Naive thymus-derived CD4-positive, alpha-beta T cell (primary cell): ENCODE measurements around the gene PGBD5. TPM values are rescaled to one million over a fixed set of nuclear protein-coding genes. Genes with fewer than 3 reads are reported as not detected.

Source experiments
- ATAC-seq: fragments of 150-1000 bp; cut with Tn5 transposase; 2 replicates; pipeline ENCODE4 v1.10.0; 2021; ENCODE audit warnings: mild to moderate bottlenecking, moderate library complexity
- CTCF ChIA-PET: fragments of 350-600 bp; sonication (Branson Sonifier 250); formaldehyde crosslinking; loops from one replicate; lab custom pipeline; 2021; ENCODE audit warnings: antibody characterized with exemption; lab: Charles Lee
- POLR2A ChIA-PET: fragments of 350-600 bp; sonication (Branson Sonifier 250); formaldehyde crosslinking; loops from one replicate; lab custom pipeline; 2021; ENCODE audit warnings: antibody characterized with exemption, inconsistent platforms; lab: Charles Lee
- DNase-seq, 9 donors: peaks; one replicate each; pipeline versions ENCODE4 v3.0.0 to v3.0.0-alpha.2; 2020 to 2022; ENCODE audit warnings: mixed read lengths in 1 of 9
- H3K27ac ChIP-seq: one replicate; pipeline ENCODE4 v1.7.0; 2013; ENCODE audit warnings: mild to moderate bottlenecking, low read depth, low read length, moderate library complexity
- H3K27me3 ChIP-seq, 2 donors: one replicate each; pipeline ENCODE4 v1.7.0; 2013; ENCODE audit warnings: low read length in 2 of 2, mild to moderate bottlenecking in 2 of 2, moderate library complexity in 2 of 2; ENCODE audit not compliant: control insufficient read depth in 2 of 2, insufficient read depth in 2 of 2
- H3K36me3 ChIP-seq, 3 experiments: 1 replicate in 2 of 3; 2 replicates in 1 of 3; pipeline ENCODE4 v1.7.0; 2013; ENCODE audit warnings: low read length in 3 of 3, mild to moderate bottlenecking in 3 of 3, moderate library complexity in 1 of 3; ENCODE audit not compliant: insufficient read depth in 3 of 3, control insufficient read depth in 2 of 3
- H3K4me1 ChIP-seq, 2 donors: one replicate each; pipeline ENCODE4 v1.7.0; 2013; ENCODE audit warnings: low read length in 2 of 2, mild to moderate bottlenecking in 2 of 2, moderate library complexity in 1 of 2; ENCODE audit not compliant: control insufficient read depth in 2 of 2, insufficient read depth in 2 of 2
- H3K4me3 ChIP-seq: 2 replicates; pipeline ENCODE4 v1.7.0; 2013; ENCODE audit warnings: mild to moderate bottlenecking, low read length
- H3K9me3 ChIP-seq, 3 experiments: 1 replicate in 2 of 3; 2 replicates in 1 of 3; pipeline ENCODE4 v1.7.0; 2013; ENCODE audit warnings: low read length in 3 of 3; ENCODE audit not compliant: control insufficient read depth in 2 of 3
- H3K27ac Mint-ChIP-seq, 9 donors: one replicate each; pipeline ENCODE4 v1.8.0; 2020 to 2022; ENCODE audit warnings: mixed read lengths in 9 of 9, mild to moderate bottlenecking in 8 of 9, moderate library complexity in 5 of 9, inconsistent platforms in 2 of 9
- H3K27me3 Mint-ChIP-seq, 5 donors: one replicate each; pipeline ENCODE4 v1.8.0; 2021 to 2022; ENCODE audit warnings: mixed read lengths in 5 of 5, mild to moderate bottlenecking in 1 of 5
- H3K36me3 Mint-ChIP-seq, 5 donors: one replicate each; pipeline ENCODE4 v1.8.0; 2020 to 2022; ENCODE audit warnings: mixed read lengths in 5 of 5, mild to moderate bottlenecking in 3 of 5, inconsistent platforms in 1 of 5
- H3K4me1 Mint-ChIP-seq, 7 donors: one replicate each; pipeline ENCODE4 v1.8.0; 2020 to 2022; ENCODE audit warnings: mixed read lengths in 7 of 7, mild to moderate bottlenecking in 3 of 7, inconsistent platforms in 1 of 7
- H3K4me3 Mint-ChIP-seq, 10 donors: one replicate each; pipeline ENCODE4 v1.8.0; 2020 to 2022; ENCODE audit warnings: mild to moderate bottlenecking in 10 of 10, mixed read lengths in 10 of 10, moderate library complexity in 6 of 10, inconsistent platforms in 2 of 10
- H3K9me3 Mint-ChIP-seq, 11 donors: one replicate each; pipeline ENCODE4 v1.8.0; 2020 to 2022; ENCODE audit warnings: mixed read lengths in 11 of 11, mild to moderate bottlenecking in 4 of 11, inconsistent platforms in 1 of 11, moderate library complexity in 1 of 11
- intact Hi-C, 2 donors: fragments of 100-400 bp; cut with micrococcal nuclease; formaldehyde crosslinking; loops; one replicate each; pipeline ENCODE4 v1.15.1; 2023
- polyA plus RNA-seq, 2 donors: library from polyadenylated mRNA; unstranded; fragments of 300-500 nt; fragmentation: Illumina TruSeq; gene quantifications; one replicate each; pipeline ENCODE4 v1.2.3, GENCODE V29; 2021
- total RNA-seq, 6 experiments: library from RNA in 5 of 6; stranded (reverse) in 5 of 6; gene quantifications; 1 replicate in 5 of 6; 2 replicates in 1 of 6; pipeline ENCODE4 v1.2.3 and lab custom pipeline; 2021 to 2026

Gene PGBD5
- total and polyA plus RNA-seq, 7 experiments from 2014 or later, result 0.36 TPM; not detected in 6

DNA sequence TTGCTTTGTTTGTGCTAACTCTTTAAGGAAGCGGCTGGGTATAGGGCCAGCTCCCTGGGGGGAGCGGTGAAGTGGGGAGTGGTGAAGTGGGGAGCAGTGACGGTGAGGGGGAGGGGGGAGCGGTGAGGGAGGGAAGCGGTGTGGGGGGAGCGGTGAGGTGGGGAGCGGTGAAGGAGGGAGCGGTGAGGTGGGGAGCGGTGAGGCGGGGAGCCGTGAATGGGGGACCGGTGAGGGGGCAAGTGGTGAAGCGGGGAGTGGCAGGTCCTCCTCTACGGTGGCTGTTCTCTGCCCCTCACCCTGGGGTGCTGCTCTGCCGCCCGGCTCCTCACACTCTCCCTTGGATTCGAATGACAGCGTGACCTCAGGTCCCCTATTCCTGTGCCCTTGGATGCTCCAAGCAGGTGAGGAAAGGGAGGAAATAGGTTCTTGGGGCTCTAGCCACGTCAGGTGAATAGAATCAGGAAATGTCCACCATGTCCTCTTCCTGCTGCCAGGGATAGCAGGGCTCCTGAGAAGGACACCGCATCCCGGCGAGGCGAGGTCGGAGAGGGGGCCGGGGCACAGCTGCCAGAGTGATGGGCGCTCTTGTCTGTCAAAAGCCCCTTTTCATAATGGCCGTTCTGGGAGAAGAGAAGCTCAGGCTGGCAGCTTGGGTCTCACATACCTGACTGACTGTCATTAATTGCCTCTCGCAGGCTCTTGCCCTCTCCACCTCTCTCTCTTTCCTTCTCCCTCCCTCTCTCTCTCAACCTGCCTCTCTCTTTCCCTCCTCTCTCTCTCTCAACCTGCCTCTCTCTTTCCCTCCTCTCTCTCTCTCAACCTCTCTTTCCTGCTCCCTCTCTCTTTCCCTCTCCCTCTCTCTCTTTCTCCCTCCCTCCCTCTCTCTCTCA is 134.2 kb downstream of the PGBD5 start:
- no peaks in the 10 kb centered on the region for H3K4me1 ChIP-seq
- no peak overlapping the region for H3K4me3 ChIP-seq
- no peaks in the 10 kb centered on the region for H3K27me3 ChIP-seq
- intact Hi-C loops, result no loop called here
- H3K27ac Mint-ChIP-seq, result peak overlapping the region in 1 of 9 donors; percentile 51
- H3K27ac ChIP-seq, result no peak overlapping the region
- ChIA-PET POLR2A (interaction anchor here (0.7 kb wide), 1 partner anchor 1450 kb away, joined by 3 read pairs; no protein-coding TSS in a partner anchor), CTCF (no interaction called here)
- peaks cover 0 to 16% (median 5%) of the 10 kb centered on the region in 7 donors for H3K4me1 Mint-ChIP-seq
- H3K9me3 Mint-ChIP-seq, result no peaks in the 10 kb centered on the region
- H3K36me3 Mint-ChIP-seq, result no peaks in the 10 kb centered on the region
- DNase-seq, result no peak
- no peaks in the 10 kb centered on the region for H3K36me3 ChIP-seq
- peak; percentile 53 for ATAC-seq
- H3K27me3 Mint-ChIP-seq, result peaks cover 11 to 33% (median 29%) of the 10 kb centered on the region in 5 donors
- H3K9me3 ChIP-seq, result no peaks in the 10 kb centered on the region
- peak overlapping the region in 3 of 10 donors; percentile 26 to 57 (median 39) for H3K4me3 Mint-ChIP-seq

DNA sequence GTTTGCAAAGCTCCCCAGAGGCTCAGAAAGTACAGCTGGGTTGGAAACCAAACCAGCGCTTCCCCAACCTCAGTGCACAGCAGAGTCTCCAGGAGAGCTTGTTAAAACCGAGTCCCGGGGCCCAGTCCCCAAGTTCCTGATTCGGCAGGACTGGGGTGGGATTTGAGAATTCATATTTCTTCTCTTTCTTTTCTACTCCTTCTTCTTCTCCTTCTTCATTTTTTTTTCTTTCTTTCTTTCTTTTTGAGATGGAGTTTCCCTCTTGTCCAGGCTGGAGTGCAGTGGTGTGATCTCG is 136.8 kb downstream of the PGBD5 start:
- H3K9me3 ChIP-seq, result no peaks in the 10 kb centered on the region
- ChIA-PET CTCF (no interaction called here), POLR2A (no interaction called here)
- intact Hi-C loops, result no loop called here
- H3K36me3 ChIP-seq, result no peaks in the 10 kb centered on the region
- no peak overlapping the region for H3K4me3 ChIP-seq
- H3K27ac ChIP-seq, result no peak overlapping the region
- Mint-ChIP-seq H3K9me3 (no peaks in the 10 kb centered on the region), H3K36me3 (no peaks in the 10 kb centered on the region), H3K27me3 (peaks cover 0 to 30% (median 23%) of the 10 kb centered on the region in 5 donors), H3K27ac (no peak overlapping the region), H3K4me1 (peaks cover 0 to 16% (median 5%) of the 10 kb centered on the region in 7 donors), H3K4me3 (no peak overlapping the region)
- H3K27me3 ChIP-seq, result no peaks in the 10 kb centered on the region
- ATAC-seq (no peak), DNase-seq (no peak)
- H3K4me1 ChIP-seq, result no peaks in the 10 kb centered on the region

DNA sequence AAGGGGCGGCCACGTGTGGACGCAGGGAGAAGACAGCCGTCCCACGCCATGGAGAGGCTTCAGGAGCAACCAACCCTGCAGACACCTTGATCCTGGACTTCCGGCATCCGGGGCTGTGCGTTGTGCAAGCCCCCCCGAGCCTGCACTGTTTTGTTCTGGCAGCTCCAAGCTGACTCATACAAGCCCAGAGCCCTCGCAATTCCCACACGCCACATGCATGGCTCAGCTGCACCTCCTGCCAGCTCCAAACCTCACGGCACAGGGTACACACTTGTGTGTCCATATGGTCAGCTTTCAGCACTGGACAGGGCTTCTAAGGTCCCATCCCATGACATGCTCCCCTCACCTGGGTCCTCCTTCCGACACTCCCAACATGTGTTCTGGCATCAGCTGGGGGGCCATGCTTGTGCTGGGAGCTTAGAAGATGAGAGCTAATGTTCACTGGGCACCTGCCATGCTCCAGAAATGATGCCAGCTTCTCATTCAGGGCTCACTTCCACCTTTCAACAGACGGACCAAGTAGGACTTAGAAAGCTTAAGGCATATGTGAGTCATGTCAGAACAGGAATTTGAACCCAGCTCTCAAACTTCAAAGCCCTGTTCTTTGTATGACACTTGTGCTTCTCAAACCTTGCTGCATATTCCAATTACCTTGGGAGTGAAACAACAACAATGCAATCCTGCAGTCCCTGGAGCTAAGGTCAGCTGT is 137.3 kb downstream of the PGBD5 start:
- no peak overlapping the region for H3K27ac Mint-ChIP-seq
- Histone ChIP-seq H3K36me3 (no peaks in the 10 kb centered on the region), H3K9me3 (no peaks in the 10 kb centered on the region), H3K4me3 (no peak overlapping the region), H3K27ac (no peak overlapping the region), H3K27me3 (no peaks in the 10 kb centered on the region), H3K4me1 (no peaks in the 10 kb centered on the region)
- H3K9me3 Mint-ChIP-seq, result no peaks in the 10 kb centered on the region
- ChIA-PET POLR2A (no interaction called here), CTCF (no interaction called here)
- no peaks in the 10 kb centered on the region for H3K36me3 Mint-ChIP-seq
- ATAC-seq (no peak), DNase-seq (no peak)
- H3K4me3 Mint-ChIP-seq, result no peak overlapping the region
- H3K27me3 Mint-ChIP-seq, result peaks cover 0 to 26% (median 20%) of the 10 kb centered on the region in 5 donors
- intact Hi-C loops, result no loop called here
- peaks cover 0 to 16% (median 5%) of the 10 kb centered on the region in 7 donors for H3K4me1 Mint-ChIP-seq

DNA sequence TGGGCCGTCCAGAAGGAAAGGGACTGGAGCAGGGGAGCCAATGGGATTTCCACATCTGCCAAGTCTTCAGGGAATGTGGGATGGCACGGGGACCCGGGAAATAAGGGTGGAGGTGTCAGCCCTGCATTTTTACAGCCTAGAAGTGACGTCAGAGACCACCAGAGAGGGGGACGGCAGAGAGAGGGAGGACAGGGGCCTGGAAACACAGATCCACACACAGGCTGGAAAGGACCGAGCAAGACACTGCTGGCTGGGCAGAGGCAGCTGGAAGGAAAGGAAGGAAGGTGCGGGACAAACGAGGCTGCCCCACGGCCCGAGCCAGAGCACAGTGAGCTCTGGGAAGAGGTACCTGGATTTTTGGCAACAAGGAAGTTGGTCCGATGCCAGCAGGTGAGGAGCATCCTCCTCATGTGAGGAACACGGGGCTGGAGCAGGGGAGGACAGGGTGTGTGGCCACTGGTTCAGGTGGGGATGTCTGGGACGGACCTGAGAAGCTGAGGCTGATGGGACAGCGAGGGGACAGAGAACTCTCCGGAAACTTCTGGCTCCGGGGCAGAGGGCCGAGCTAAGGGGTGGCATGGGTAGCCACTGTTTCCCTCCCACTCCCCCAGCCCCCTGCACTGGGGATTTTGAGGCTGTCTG is 138.3 kb downstream of the PGBD5 start:
- H3K36me3 Mint-ChIP-seq, result no peaks in the 10 kb centered on the region

DNA sequence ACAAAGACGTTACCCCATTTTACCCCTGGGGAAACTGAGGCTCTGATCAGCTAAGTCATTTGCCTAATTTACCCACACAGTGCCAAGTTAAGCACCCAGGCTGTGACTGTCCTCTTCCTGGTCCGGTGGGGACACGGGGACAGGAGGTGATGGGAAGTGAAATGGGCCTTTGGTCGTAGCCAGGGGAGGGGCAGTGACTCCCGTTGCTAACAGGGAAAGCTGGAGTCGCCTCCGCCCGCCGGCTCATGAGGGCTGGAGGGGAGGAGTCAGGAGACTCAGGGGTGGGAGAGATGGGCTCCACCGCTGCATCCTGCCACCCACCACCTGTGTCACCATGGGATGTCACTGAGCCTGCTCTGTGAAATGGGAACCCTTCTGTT is 139.3 kb downstream of the PGBD5 start:
- H3K4me3 ChIP-seq, result no peak overlapping the region
- Mint-ChIP-seq H3K36me3 (peaks cover 0 to 1% (median 0%) of the 10 kb centered on the region in 5 donors), H3K4me3 (no peak overlapping the region), H3K4me1 (peaks cover 0 to 16% (median 10%) of the 10 kb centered on the region in 7 donors), H3K27me3 (peaks cover 0 to 16% (median 6%) of the 10 kb centered on the region in 5 donors), H3K27ac (no peak overlapping the region), H3K9me3 (no peaks in the 10 kb centered on the region)
- no peaks in the 10 kb centered on the region for H3K36me3 ChIP-seq
- H3K9me3 ChIP-seq, result no peaks in the 10 kb centered on the region
- H3K27ac ChIP-seq, result no peak overlapping the region
- ChIA-PET POLR2A (no interaction called here), CTCF (no interaction called here)
- no peaks in the 10 kb centered on the region for H3K27me3 ChIP-seq
- no peaks in the 10 kb centered on the region for H3K4me1 ChIP-seq
- DNase-seq (no peak), ATAC-seq (no peak)
- intact Hi-C loops, result no loop called here

More for the DNA sequence above, 138.3 kb downstream of the PGBD5 start:
- Histone ChIP-seq H3K27ac (no peak overlapping the region), H3K9me3 (no peaks in the 10 kb centered on the region), H3K4me1 (no peaks in the 10 kb centered on the region), H3K27me3 (no peaks in the 10 kb centered on the region), H3K4me3 (no peak overlapping the region), H3K36me3 (no peaks in the 10 kb centered on the region)
- H3K4me1 Mint-ChIP-seq, result peaks cover 0 to 16% (median 5%) of the 10 kb centered on the region in 7 donors
- ATAC-seq, result no peak
- peak overlapping the region in 1 of 9 donors; percentile 31 for H3K27ac Mint-ChIP-seq
- no peak for DNase-seq
- peaks cover 0 to 23% (median 12%) of the 10 kb centered on the region in 5 donors for H3K27me3 Mint-ChIP-seq
- ChIA-PET CTCF (no interaction called here), POLR2A (no interaction called here)
- H3K9me3 Mint-ChIP-seq, result no peaks in the 10 kb centered on the region
- H3K4me3 Mint-ChIP-seq, result no peak overlapping the region
- intact Hi-C loops, result no loop called here

DNA sequence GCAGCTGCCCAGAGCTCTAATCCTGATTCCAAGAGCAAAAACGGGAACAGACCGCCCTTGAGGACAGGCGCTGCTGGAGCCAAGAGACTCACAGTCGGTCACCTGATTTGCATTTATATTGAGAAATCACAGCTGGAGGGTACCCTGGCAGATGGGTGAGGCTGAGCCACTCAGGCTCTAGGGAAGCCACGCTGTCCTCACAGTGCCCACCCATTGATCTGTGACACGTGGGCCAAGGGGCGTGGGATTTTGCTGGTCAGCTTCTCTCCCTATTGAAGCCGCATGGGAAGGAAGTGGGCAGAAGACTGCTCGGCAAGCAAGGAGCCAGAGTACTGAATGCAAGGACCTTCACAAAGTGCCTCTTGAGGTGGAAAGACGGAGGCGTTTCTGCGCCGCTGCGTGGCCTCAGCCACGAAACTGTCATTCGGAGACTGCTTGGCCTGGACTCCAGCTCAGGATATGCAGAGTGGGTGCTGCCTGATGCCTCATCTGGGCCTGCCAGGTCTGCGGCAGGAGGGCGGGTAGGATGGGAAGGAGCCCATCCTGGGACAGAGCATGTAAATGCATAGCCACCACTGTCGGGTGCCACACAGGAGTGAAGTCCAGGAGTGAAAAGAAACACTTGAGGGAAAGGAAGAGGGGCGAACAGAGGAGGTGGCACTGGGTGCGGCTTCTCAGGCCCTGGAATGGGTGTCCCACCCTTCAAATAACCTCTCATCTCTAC is 139.8 kb downstream of the PGBD5 start:
- Histone ChIP-seq H3K27me3 (no peaks in the 10 kb centered on the region), H3K9me3 (no peaks in the 10 kb centered on the region), H3K36me3 (no peaks in the 10 kb centered on the region), H3K4me3 (no peak overlapping the region), H3K4me1 (no peaks in the 10 kb centered on the region), H3K27ac (no peak overlapping the region)
- Mint-ChIP-seq H3K4me3 (no peak overlapping the region), H3K27me3 (peaks cover 0 to 11% (median 2%) of the 10 kb centered on the region in 5 donors), H3K36me3 (peaks cover 0 to 1% (median 0%) of the 10 kb centered on the region in 5 donors), H3K4me1 (peaks cover 1 to 16% (median 10%) of the 10 kb centered on the region in 7 donors), H3K27ac (peak overlapping the region in 1 of 9 donors; percentile 8), H3K9me3 (no peaks in the 10 kb centered on the region)
- CTCF ChIA-PET, result no interaction called here
- no peak for ATAC-seq
- intact Hi-C loops, result no loop called here
- POLR2A ChIA-PET, result no interaction called here
- no peak for DNase-seq
